Measurements from ENCODE around the gene DNM2.
"Not testable (repeated sequence)": the region's sequence is repeated elsewhere in the genome, so short reads cannot be mapped to it uniquely, and the experiment has no call there.

Gene DNM2

GRCh38 chr19:10720607-10721125, 2.8 kb downstream of the DNM2 start:
- no peak for DNase-seq (ENCODE audit: insufficient read length, low spot score)
- no peak for FAIRE-seq

- DNase-seq (ENCODE audit: insufficient read length, low spot score) (no peak), FAIRE-seq (no peak)
Observed at GRCh38 chr19:10723591-10723990, 5.7 kb downstream of the DNM2 start.

- no peak for DNase-seq (ENCODE audit: insufficient read length, low spot score)
- FAIRE-seq, result no peak
Observed at GRCh38 chr19:10724573-10725071, 6.7 kb downstream of the DNM2 start.

- DNase-seq (ENCODE audit: insufficient read length, low spot score), result no peak
- no peak for FAIRE-seq
Observed at GRCh38 chr19:10725415-10725814, 7.5 kb downstream of the DNM2 start.

GRCh38 chr19:10726268-10726667, 8.4 kb downstream of the DNM2 start:
- FAIRE-seq, result no peak

GRCh38 chr19:10727685-10728201, 9.9 kb downstream of the DNM2 start:
- FAIRE-seq (no peak), DNase-seq (ENCODE audit: insufficient read length, low spot score) (no peak)

More at GRCh38 chr19:10726268-10726667, 8.4 kb downstream of the DNM2 start:
- no peak for DNase-seq (ENCODE audit: insufficient read length, low spot score)

GRCh38 chr19:10729411-10729810, 11.5 kb downstream of the DNM2 start:
- DNase-seq (ENCODE audit: insufficient read length, low spot score) (no peak), FAIRE-seq (no peak)

GRCh38 chr19:10730932-10731331, 13.1 kb downstream of the DNM2 start:
- FAIRE-seq, result no peak
- DNase-seq (ENCODE audit: insufficient read length, low spot score), result no peak

- FAIRE-seq (no peak), DNase-seq (ENCODE audit: insufficient read length, low spot score) (no peak)
Observed at GRCh38 chr19:10735741-10736140, 17.9 kb downstream of the DNM2 start.

- FAIRE-seq (no peak), DNase-seq (ENCODE audit: insufficient read length, low spot score) (no peak)
Observed at GRCh38 chr19:10736189-10736588, 18.3 kb downstream of the DNM2 start.

GRCh38 chr19:10736916-10737551, 19.2 kb downstream of the DNM2 start:
- DNase-seq (ENCODE audit: insufficient read length, low spot score) (no peak), FAIRE-seq (no peak)

GRCh38 chr19:10737722-10738121, 19.8 kb downstream of the DNM2 start:
- no peak for FAIRE-seq

GRCh38 chr19:10740798-10741197, 22.9 kb downstream of the DNM2 start:
- FAIRE-seq (no peak), DNase-seq (ENCODE audit: insufficient read length, low spot score) (no peak)

More at GRCh38 chr19:10737722-10738121, 19.8 kb downstream of the DNM2 start:
- no peak for DNase-seq (ENCODE audit: insufficient read length, low spot score)

- DNase-seq (ENCODE audit: insufficient read length, low spot score), result no peak
- FAIRE-seq, result no peak
Observed at GRCh38 chr19:10742476-10742875, 24.6 kb downstream of the DNM2 start.

GRCh38 chr19:10744253-10744798, 26.4 kb downstream of the DNM2 start:
- no peak for FAIRE-seq
- DNase-seq (ENCODE audit: insufficient read length, low spot score), result no peak

- DNase-seq (ENCODE audit: insufficient read length, low spot score) (no peak), FAIRE-seq (no peak)
Observed at GRCh38 chr19:10744801-10745293, 27.0 kb downstream of the DNM2 start.

- not testable (repeated sequence) for FAIRE-seq; DNase-seq (ENCODE audit: insufficient read length, low spot score)
Observed at GRCh38 chr19:10746437-10746836, 28.6 kb downstream of the DNM2 start.

- no peak for FAIRE-seq
- DNase-seq (ENCODE audit: insufficient read length, low spot score), result no peak
Observed at GRCh38 chr19:10747271-10747670, 29.4 kb downstream of the DNM2 start.

GRCh38 chr19:10747674-10748073, 29.8 kb downstream of the DNM2 start:
- FAIRE-seq (no peak), DNase-seq (ENCODE audit: insufficient read length, low spot score) (no peak)

- no peak for DNase-seq (ENCODE audit: insufficient read length, low spot score)
- no peak for FAIRE-seq
Observed at GRCh38 chr19:10748195-10748926, 30.5 kb downstream of the DNM2 start.

- DNase-seq (ENCODE audit: insufficient read length, low spot score) (peak; percentile 34), FAIRE-seq (no peak)
Observed at GRCh38 chr19:10748927-10749434, 31.1 kb downstream of the DNM2 start.

All from HTR-8/SVneo (cell line).